ENCODE measurements around the gene HOXB5.

DNA sequence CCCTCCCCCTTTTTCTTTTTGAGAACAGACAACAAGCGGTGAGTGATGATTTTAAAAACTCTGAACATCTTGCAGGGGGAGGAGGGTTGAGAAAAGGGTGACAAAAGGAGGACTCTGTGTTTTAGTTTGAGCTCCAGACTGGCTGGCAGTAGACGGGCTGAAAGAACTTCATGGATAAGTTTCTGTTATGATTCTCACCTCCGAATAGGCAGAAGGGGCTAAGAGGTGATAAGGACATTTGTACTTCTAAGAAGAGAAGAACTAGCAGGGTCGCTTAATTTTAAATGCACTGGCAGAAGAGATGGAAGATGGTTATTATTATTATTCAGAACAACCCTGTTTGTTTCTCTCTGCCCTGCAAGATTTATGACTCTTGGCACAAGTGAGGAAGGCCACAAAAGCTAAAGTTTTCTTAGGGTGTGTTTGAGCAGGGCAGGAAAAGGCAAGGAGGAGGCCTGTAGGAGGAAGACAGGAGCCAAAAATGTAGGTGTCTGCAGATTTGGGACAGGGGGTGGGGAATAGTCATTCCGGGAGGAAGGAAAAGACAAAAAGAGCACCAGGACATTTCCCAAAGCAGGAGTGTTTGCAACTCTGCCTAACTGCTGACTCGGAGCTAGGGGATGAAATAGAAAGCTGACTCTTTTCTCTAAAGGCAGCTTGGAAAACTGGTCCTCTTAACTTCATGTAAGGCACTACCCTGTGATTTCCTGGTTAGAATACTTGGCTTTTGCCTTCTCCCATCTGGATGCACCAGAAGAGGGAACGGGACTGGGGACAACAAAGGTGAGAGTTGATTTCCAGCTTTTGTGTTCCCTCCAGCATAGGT lies 36.8 kb downstream of the HOXB5 start:
- TF ChIP-seq POLR2A (IDR thresholded peaks at IDR 0.05), result no peak
- TF ChIP-seq, protein P1, sequence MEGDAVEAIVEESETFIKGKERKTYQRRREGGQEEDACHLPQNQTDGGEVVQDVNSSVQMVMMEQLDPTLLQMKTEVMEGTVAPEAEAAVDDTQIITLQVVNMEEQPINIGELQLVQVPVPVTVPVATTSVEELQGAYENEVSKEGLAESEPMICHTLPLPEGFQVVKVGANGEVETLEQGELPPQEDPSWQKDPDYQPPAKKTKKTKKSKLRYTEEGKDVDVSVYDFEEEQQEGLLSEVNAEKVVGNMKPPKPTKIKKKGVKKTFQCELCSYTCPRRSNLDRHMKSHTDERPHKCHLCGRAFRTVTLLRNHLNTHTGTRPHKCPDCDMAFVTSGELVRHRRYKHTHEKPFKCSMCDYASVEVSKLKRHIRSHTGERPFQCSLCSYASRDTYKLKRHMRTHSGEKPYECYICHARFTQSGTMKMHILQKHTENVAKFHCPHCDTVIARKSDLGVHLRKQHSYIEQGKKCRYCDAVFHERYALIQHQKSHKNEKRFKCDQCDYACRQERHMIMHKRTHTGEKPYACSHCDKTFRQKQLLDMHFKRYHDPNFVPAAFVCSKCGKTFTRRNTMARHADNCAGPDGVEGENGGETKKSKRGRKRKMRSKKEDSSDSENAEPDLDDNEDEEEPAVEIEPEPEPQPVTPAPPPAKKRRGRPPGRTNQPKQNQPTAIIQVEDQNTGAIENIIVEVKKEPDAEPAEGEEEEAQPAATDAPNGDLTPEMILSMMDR (IDR thresholded peaks at IDR 0.05), result no peak
